Peyer's patch (tissue), 4 donors: ENCODE measurements around the gene LRRC66.

Source experiments
- POLR2A ChIP-seq, 2 donors: fragments of 450-650 bp; IDR thresholded peaks; one replicate each; pipeline ENCODE4 v1.5.1; 2017; ENCODE audit warnings: antibody characterized with exemption in 2 of 2, mild to moderate bottlenecking in 2 of 2, moderate library complexity in 2 of 2
- TF ChIP-seq, protein P1 (sequence below), 6 experiments: fragments of 450-650 bp in 4 of 6; fragments of 200-600 bp in 2 of 6; sonication (generic) in 1 of 6; IDR thresholded peaks; one replicate each; pipeline ENCODE4 v1.5.1; 2017 to 2019; ENCODE audit warnings: antibody characterized with exemption in 6 of 6, mild to moderate bottlenecking in 3 of 6, moderate library complexity in 1 of 6

DNA sequence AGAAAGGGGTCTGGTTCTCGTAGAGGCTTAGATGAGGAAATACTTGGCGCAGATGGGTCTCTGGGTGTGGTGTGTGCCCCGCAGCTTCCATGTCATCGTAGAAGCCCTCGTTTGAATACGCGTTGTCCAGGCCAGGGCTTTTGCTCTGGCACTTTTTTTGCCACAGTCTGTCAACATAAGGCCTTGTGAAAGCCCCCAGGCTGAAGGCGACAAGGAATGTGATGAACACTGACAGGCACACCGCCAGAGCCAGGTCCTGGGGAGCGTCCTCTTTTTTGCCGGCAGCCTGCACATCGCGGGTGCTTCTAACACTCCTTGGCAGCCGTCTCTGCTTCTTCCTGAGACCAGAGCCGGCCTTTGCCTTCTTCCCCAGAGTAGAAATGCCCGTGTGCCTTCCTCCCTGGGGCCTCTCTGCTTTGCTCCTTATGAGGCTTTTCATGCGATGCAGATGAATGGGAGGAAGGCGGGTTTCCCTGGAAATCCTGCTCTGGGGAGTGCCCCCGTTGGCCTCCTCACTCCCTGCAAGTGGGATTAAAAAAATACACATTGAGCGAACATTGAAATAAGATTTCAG lies 24.4 kb downstream of the LRRC66 start:
- TF ChIP-seq, protein P1, sequence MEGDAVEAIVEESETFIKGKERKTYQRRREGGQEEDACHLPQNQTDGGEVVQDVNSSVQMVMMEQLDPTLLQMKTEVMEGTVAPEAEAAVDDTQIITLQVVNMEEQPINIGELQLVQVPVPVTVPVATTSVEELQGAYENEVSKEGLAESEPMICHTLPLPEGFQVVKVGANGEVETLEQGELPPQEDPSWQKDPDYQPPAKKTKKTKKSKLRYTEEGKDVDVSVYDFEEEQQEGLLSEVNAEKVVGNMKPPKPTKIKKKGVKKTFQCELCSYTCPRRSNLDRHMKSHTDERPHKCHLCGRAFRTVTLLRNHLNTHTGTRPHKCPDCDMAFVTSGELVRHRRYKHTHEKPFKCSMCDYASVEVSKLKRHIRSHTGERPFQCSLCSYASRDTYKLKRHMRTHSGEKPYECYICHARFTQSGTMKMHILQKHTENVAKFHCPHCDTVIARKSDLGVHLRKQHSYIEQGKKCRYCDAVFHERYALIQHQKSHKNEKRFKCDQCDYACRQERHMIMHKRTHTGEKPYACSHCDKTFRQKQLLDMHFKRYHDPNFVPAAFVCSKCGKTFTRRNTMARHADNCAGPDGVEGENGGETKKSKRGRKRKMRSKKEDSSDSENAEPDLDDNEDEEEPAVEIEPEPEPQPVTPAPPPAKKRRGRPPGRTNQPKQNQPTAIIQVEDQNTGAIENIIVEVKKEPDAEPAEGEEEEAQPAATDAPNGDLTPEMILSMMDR (IDR thresholded peaks at IDR 0.05) = no peak
- no peak for TF ChIP-seq POLR2A (IDR thresholded peaks at IDR 0.05)
